Mesendoderm (in vitro differentiated cells): ENCODE data around the gene AP3S2.

Source experiments
- DNase-seq: peaks from one replicate; pipeline ENCODE4 v3.0.0; 2013
- H2AK5ac ChIP-seq: 2 replicates; pipeline ENCODE4 v1.6.1; 2013; ENCODE audit warnings: low read length, inconsistent platforms
- H2BK120ac ChIP-seq: 2 replicates; pipeline ENCODE4 v1.6.1; 2013; ENCODE audit warnings: low read depth, mild to moderate bottlenecking, low read length, moderate library complexity, mixed read lengths
- H2BK15ac ChIP-seq: replicated peaks from 2 replicates; pipeline ENCODE4 v1.6.1; 2013; ENCODE audit warnings: low read depth, mild to moderate bottlenecking, moderate library complexity
- H2BK5ac ChIP-seq: 2 replicates; pipeline ENCODE4 v1.6.1; 2013; ENCODE audit warnings: low read length, inconsistent platforms
- H3K18ac ChIP-seq: 2 replicates; pipeline ENCODE4 v1.6.1; 2013; ENCODE audit warnings: mild to moderate bottlenecking, low read length, mixed read lengths
- H3K23ac ChIP-seq: one replicate; pipeline ENCODE4 v1.6.1; 2013; ENCODE audit warnings: low read length
- H3K27ac ChIP-seq: 2 replicates; pipeline ENCODE4 v1.5.1; 2013; ENCODE audit warnings: low read depth, mild to moderate bottlenecking, inconsistent platforms, low read length, moderate library complexity
- H3K27me3 ChIP-seq: 2 replicates; pipeline ENCODE4 v1.6.1; 2013; ENCODE audit warnings: low read length, control low read depth, mild to moderate bottlenecking, inconsistent platforms; ENCODE audit not compliant: insufficient read depth, poor library complexity
- H3K36me3 ChIP-seq: 2 replicates; pipeline ENCODE4 v1.6.1; 2013; ENCODE audit warnings: low read length, inconsistent platforms; ENCODE audit not compliant: control insufficient read depth, insufficient read depth
- H3K4ac ChIP-seq: one replicate; pipeline ENCODE4 v1.6.1; 2013; ENCODE audit warnings: low read depth, mild to moderate bottlenecking, low read length, moderate library complexity
- H3K4me1 ChIP-seq: 2 replicates; pipeline ENCODE4 v1.6.1; 2013; ENCODE audit warnings: low read depth, low read length, inconsistent platforms; ENCODE audit not compliant: control insufficient read depth
- H3K4me2 ChIP-seq: 2 replicates; pipeline ENCODE4 v1.6.1; 2013; ENCODE audit warnings: low read length
- H3K4me3 ChIP-seq: 2 replicates; pipeline ENCODE4 v1.5.1; 2013; ENCODE audit warnings: mild to moderate bottlenecking, low read length
- H3K56ac ChIP-seq: one replicate; pipeline ENCODE4 v1.6.1; 2013; ENCODE audit warnings: low read length
- H3K79me1 ChIP-seq: 2 replicates; pipeline ENCODE4 v1.6.1; 2013; ENCODE audit warnings: low read length, inconsistent platforms
- H3K79me2 ChIP-seq: 2 replicates; pipeline ENCODE4 v1.6.1; 2013; ENCODE audit warnings: mild to moderate bottlenecking, low read length; ENCODE audit not compliant: control insufficient read depth, insufficient read depth
- H3K9ac ChIP-seq: 2 replicates; pipeline ENCODE4 v1.6.1; 2013; ENCODE audit warnings: low read length, inconsistent platforms
- H4K5ac ChIP-seq: one replicate; pipeline ENCODE4 v1.6.1; 2013; ENCODE audit warnings: low read length
- H4K8ac ChIP-seq: one replicate; pipeline ENCODE4 v1.6.1; 2013; ENCODE audit warnings: low read depth, mild to moderate bottlenecking, control low read depth, low read length, moderate library complexity
- WGBS: extraction: QIAGEN DNeasy Blood & Tissue Kit; methylation state at CpG from one replicate; pipeline ENCODE4 v1.1.7; 2013; ENCODE audit warnings: low lambda C conversion rate, missing lambda C conversion rate; ENCODE audit not compliant: insufficient coverage; ENCODE audit errors: extremely low coverage; 5-methylcytosine and 5-hydroxymethylcytosine counted together

Gene AP3S2

GRCh38 chr15:89806210-89806558 lies 87.6 kb downstream of the AP3S2 start:
- Histone ChIP-seq H2BK5ac (no peak overlapping the region), H3K4me2 (no peak overlapping the region), H4K8ac (no peak overlapping the region), H3K4me1 (no peaks in the 10 kb centered on the region), H3K27me3 (no peaks in the 10 kb centered on the region), H3K79me2 (no peaks in the 10 kb centered on the region), H3K4ac (no peak overlapping the region), H3K56ac (no peak overlapping the region), H2BK120ac (no peak overlapping the region), H4K5ac (no peak overlapping the region), H3K36me3 (no peaks in the 10 kb centered on the region), H2AK5ac (no peak overlapping the region), H3K27ac (no peak overlapping the region), H3K18ac (no peak overlapping the region), H2BK15ac (no peak overlapping the region), H3K4me3 (no peak overlapping the region), H3K79me1 (no peaks in the 10 kb centered on the region), H3K23ac (no peak overlapping the region), H3K9ac (no peak overlapping the region)
- WGBS, result no CpG with 5 or more reads among the region's 21 CpGs
- no peak for DNase-seq

GRCh38 chr15:89805241-89806209 lies 88.3 kb downstream of the AP3S2 start:
- DNase-seq, result no peak
- no CpG with 5 or more reads among the region's 29 CpGs for WGBS

GRCh38 chr15:89803941-89804800 lies 89.6 kb downstream of the AP3S2 start:
- Histone ChIP-seq H3K56ac (no peak overlapping the region), H3K4me1 (no peaks in the 10 kb centered on the region), H3K36me3 (no peaks in the 10 kb centered on the region), H3K9ac (no peak overlapping the region), H2BK120ac (no peak overlapping the region), H3K27ac (no peak overlapping the region), H3K79me1 (no peaks in the 10 kb centered on the region), H3K18ac (no peak overlapping the region), H3K23ac (no peak overlapping the region), H4K8ac (no peak overlapping the region), H2BK5ac (no peak overlapping the region), H3K4me2 (no peak overlapping the region), H3K79me2 (no peaks in the 10 kb centered on the region), H2BK15ac (no peak overlapping the region), H3K4me3 (no peak overlapping the region), H4K5ac (no peak overlapping the region), H2AK5ac (no peak overlapping the region), H3K4ac (no peak overlapping the region), H3K27me3 (no peaks in the 10 kb centered on the region)
- no CpG with 5 or more reads among the region's 29 CpGs for WGBS
- DNase-seq, result no peak

More at GRCh38 chr15:89805241-89806209, 88.3 kb downstream of the AP3S2 start:
- Histone ChIP-seq H4K8ac (no peak overlapping the region), H2BK15ac (no peak overlapping the region), H3K18ac (no peak overlapping the region), H3K9ac (no peak overlapping the region), H3K56ac (no peak overlapping the region), H2BK5ac (no peak overlapping the region), H2BK120ac (no peak overlapping the region), H3K4me1 (no peaks in the 10 kb centered on the region), H3K4me3 (no peak overlapping the region), H2AK5ac (no peak overlapping the region), H3K4me2 (no peak overlapping the region), H4K5ac (no peak overlapping the region), H3K36me3 (no peaks in the 10 kb centered on the region), H3K27me3 (no peaks in the 10 kb centered on the region), H3K27ac (no peak overlapping the region), H3K4ac (no peak overlapping the region), H3K79me1 (no peaks in the 10 kb centered on the region), H3K79me2 (no peaks in the 10 kb centered on the region), H3K23ac (no peak overlapping the region)

GRCh38 chr15:89802986-89803824 lies 90.6 kb downstream of the AP3S2 start:
- Histone ChIP-seq H3K4me1 (no peaks in the 10 kb centered on the region), H3K56ac (no peak overlapping the region), H2BK5ac (no peak overlapping the region), H2AK5ac (no peak overlapping the region), H3K79me1 (no peaks in the 10 kb centered on the region), H2BK120ac (no peak overlapping the region), H3K4ac (no peak overlapping the region), H3K27me3 (no peaks in the 10 kb centered on the region), H4K8ac (no peak overlapping the region), H3K23ac (no peak overlapping the region), H3K18ac (no peak overlapping the region), H3K4me3 (no peak overlapping the region), H3K79me2 (no peaks in the 10 kb centered on the region), H3K36me3 (no peaks in the 10 kb centered on the region), H3K4me2 (no peak overlapping the region), H2BK15ac (no peak overlapping the region), H4K5ac (no peak overlapping the region), H3K9ac (no peak overlapping the region), H3K27ac (no peak overlapping the region)
- no CpG with 5 or more reads among the region's 24 CpGs for WGBS
- no peak for DNase-seq

GRCh38 chr15:89802231-89802928 lies 91.4 kb downstream of the AP3S2 start:
- Histone ChIP-seq H2BK5ac (no peak overlapping the region), H3K79me1 (no peaks in the 10 kb centered on the region), H2BK15ac (no peak overlapping the region), H3K4me3 (no peak overlapping the region), H3K79me2 (no peaks in the 10 kb centered on the region), H3K18ac (no peak overlapping the region), H4K8ac (no peak overlapping the region), H2BK120ac (no peak overlapping the region), H3K4ac (no peak overlapping the region), H3K9ac (no peak overlapping the region), H3K27ac (no peak overlapping the region), H3K27me3 (no peaks in the 10 kb centered on the region), H2AK5ac (no peak overlapping the region), H3K4me2 (no peak overlapping the region), H3K4me1 (no peaks in the 10 kb centered on the region), H3K56ac (no peak overlapping the region), H3K23ac (no peak overlapping the region), H3K36me3 (no peaks in the 10 kb centered on the region), H4K5ac (no peak overlapping the region)
- WGBS, result no CpG with 5 or more reads among the region's 16 CpGs
- DNase-seq, result no peak
